HG02852 (cell line): Measurements from ENCODE around the gene RPL3.
"Not testable (repeated sequence)": the region's sequence is repeated elsewhere in the genome, so short reads cannot be mapped to it uniquely, and the experiment has no call there.

Experiments used
- ATAC-seq: cut with Tn5 transposase; IDR thresholded peaks from one replicate; pipeline ENCODE4 v1.9.1; 2021; ENCODE audit warnings: mild to moderate bottlenecking, moderate library complexity; ENCODE audit not compliant: unreplicated experiment

Gene RPL3

GRCh38 chr22:39319284-39320022 is at the start of gene RPL3:
Gene RPL3 (minus strand): TSS chr22:39319623. CDS start chr22:39319597, 26 bp downstream.
- peak; percentile 72 for ATAC-seq

GRCh38 chr22:39369186-39369585 is 49.8 kb upstream of the RPL3 start:
- no peak for ATAC-seq

GRCh38 chr22:39368461-39368911 is 49.1 kb upstream of the RPL3 start:
- no peak for ATAC-seq

DNA sequence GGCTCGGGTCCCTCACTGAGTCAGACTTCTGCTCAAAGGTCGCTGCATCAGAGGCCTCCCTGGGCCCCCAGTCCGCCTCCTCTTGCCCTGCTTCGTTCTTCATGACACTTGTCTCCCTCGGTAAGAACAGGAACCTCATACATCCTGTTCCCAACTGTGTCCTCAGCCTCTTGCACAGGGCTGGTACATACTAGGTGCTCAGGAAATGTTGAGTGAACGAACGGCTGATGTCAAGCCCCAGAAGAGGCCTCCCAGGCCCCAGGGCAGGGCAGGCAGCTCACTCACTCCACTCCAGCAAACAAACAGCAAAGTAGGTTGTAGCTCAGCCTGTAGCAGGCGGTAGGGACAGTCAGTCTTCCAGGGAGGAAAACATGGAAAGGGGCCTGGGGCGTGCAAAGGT is 47.6 kb upstream of the RPL3 start:
- ATAC-seq = no peak

DNA sequence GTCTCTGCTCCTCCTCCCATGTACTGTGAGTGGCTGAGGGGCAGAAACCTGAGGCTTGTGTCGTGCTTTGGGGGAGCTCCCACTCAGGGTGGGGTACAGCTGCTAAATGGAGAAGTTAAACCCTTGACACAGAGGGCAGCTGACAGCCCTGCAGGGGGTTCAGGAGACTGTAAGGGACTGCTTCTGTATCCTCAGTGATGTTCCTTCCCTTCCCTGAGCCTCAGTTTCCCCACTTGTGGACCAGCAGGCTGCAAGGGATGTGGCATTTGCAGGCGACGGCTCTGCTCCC is 46.0 kb upstream of the RPL3 start:
- ATAC-seq = no peak

DNA sequence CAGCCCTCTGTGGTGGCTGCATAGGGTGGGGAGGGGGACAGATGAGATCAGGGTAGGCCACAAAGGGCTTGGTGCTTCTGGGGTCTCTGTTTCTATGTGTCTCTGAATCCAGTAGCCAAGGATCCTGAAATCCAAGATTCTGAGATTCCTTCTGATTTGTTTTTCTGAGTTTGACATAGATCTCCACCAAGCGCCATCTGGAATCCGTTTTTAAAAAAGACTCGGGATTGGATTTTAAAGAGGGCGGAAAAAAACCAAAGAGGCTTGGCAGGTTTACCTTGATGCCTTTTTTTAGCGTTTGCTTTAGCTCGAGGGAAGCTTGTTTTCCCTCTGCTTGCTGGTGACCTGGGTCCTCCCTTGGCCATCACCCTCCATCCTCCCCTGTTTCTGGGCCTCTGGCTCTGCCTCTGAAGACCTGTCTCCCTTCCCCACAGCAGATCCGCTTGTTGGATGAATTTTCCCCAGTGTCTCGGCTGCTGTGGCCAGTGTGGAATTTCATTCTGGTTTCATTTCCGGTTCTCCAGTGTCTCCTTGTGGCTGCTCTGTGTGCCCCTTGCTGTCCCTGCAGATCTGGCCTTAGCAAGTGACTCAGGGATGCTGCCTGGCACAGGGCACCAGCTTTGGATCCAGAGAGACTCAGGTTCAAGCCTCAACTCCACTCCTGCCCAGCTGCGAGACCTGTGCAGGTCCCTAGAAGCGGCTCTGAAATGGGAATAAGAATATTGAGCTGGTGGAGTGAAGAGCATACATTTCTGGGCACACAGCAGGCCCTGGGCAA is 45.5 kb upstream of the RPL3 start:
- no peak for ATAC-seq

DNA sequence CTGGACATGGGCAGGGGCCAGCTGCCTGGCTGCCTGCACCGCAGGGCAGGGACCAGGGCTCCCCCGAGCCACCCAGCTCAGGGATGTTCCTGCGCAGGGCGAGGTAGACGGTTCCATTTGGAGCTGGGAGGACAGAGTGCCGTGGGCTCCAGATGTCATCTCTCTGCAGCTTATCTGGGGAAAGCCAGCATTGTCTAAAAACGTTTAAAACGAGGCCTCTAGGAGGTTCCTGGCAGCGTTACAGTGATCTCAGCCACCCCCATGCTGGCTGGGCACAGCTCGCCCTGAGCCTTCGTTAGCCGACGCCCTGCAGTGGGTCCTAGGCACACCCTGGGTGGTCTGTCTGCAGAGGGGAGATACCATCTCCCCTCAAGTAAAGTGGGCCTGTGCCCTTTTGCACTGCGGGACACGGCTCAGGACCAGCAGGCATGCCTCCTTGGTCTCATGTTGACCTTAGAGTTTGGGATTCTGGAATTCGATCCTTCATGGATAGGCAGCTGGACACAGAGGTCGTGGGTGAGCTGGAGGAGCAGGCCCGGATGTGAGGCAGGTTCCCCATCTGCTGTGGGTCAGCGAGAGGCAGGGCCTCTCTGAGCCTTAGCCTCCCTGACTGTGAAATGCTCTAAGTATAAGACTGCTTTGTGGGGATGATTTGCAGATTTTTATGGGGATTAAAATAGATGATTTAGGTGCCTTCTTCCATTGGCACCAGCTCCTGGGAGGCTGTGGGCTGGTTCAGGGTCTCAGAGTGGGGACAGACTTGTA is 44.5 kb upstream of the RPL3 start:
- no peak for ATAC-seq

DNA sequence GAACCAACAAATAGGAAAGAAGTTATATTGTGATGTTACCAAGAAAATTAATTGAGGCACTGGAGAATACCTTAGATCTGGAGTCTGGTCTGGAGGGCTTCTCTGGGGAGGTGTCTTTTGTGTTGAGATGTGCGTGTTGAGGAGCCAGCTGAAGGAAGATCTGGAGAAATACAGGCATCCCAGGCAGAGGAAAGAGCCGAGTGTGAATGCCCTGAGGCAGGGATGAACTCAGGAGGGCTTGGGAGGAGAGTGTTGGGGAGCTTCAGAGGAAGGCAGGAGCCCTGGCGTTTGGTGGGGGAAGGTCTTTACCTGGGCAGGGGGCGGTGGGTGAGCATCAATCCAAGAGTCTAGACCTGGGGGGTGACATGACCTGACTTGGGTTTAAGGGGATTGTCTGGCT is 43.5 kb upstream of the RPL3 start:
- ATAC-seq = no peak

GRCh38 chr22:39362271-39362670 is 42.8 kb upstream of the RPL3 start:
- ATAC-seq = no peak

- no peak for ATAC-seq
Observed at GRCh38 chr22:39361496-39361895, 42.1 kb upstream of the RPL3 start.

GRCh38 chr22:39360674-39361413 is 41.4 kb upstream of the RPL3 start:
- no peak for ATAC-seq

DNA sequence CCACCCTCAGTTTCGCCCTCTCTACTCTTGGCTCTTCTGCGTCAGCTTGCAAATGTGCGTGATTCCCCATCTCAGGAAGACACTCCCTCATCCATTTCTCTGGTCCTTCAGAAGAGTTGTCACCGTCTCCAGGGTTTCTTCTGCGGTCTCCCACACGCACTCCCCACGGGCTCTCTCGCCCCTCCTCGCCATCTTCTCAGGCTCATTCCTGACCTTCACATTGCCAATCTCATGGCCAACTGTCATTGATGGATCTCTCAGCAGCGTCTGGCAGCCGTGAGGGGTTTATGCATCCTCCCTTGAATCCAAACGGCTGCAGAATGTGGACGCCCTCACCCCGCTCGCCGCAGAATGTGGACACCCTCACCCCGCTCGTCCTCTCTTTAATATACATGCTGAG is 40.8 kb upstream of the RPL3 start:
- no peak for ATAC-seq

- no peak for ATAC-seq
Observed at GRCh38 chr22:39359659-39360195, 40.3 kb upstream of the RPL3 start.

DNA sequence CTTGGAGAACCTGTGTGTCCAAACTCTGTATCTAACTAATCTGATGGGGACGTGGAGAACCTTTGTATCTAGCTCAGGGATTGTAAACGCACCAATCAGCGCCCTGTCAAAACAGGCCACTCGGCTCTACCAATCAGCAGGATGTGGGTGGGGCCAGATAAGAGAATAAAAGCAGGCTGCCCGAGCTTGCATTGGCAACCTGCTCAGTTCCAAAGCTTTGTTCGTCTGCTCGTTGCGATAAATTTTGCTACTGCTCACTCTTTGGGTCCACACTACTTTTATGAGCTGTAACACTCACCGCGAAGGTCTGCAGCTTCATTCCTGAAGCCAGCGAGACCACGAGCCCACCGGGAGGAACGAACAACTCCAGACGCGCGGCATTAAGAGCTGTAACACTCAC is 38.8 kb upstream of the RPL3 start:
- ATAC-seq = not testable (repeated sequence)

GRCh38 chr22:39357110-39358108 is 38.0 kb upstream of the RPL3 start:
- ATAC-seq = not testable (repeated sequence)

DNA sequence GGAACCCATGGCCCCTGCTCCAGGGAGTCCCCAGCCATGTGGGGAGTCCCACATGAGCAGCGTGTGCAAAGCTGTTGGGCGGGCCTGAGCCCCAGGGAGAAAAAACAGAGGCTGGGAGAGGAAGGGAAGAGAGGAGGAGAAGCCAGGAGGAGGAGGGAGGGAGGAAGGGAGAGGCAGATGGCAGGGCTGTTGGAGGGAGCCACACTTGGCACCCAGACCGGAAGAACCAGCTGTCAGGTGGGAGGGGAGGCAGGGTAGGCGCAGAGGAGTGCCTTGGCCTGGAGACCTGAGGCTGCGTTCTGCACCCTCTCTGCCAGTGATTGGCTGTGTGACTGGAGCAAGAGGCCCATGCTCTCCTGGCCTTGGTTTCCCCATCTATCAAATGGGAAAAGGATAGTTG is 37.0 kb upstream of the RPL3 start:
- ATAC-seq = no peak

DNA sequence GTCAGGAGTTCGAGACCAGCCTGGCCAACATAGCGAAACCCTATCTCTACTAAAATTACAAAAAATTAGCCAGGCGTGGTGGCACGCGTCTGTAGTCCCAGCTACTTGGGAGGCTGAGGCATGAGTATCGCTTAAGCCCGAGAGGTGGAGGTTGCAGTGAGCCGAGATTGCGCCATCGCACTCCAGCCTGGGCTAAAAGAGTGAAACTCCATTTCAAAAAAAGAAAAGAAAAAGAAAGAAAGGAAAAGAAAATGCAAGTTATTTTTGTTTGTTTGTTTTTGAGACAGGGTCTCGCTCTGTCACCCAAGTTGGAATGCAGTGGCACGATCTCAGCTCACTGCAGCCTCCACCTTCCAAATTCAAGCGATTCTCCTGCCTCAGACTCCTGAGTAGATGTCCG is 36.4 kb upstream of the RPL3 start:
- not testable (repeated sequence) for ATAC-seq

DNA sequence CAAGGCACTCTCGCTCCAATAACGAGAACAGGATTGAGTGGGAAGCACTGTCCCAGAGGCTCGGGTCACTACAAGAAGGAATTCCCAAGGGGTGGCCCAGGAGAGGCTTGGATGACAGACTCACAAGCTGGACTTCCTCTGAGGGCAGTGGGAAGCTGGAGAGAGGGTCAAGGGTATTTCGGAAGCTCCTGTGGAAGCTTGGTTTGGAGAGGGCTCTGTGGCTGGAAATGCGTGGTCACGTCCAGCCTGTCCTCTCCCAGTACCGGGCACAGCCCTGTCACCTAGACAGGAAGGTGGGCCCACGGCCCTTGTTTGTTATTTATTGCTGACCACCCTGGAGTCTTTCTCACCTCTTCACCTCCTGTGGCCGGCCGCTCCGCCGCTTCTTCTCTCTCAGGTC is 35.7 kb upstream of the RPL3 start:
- no peak for ATAC-seq

DNA sequence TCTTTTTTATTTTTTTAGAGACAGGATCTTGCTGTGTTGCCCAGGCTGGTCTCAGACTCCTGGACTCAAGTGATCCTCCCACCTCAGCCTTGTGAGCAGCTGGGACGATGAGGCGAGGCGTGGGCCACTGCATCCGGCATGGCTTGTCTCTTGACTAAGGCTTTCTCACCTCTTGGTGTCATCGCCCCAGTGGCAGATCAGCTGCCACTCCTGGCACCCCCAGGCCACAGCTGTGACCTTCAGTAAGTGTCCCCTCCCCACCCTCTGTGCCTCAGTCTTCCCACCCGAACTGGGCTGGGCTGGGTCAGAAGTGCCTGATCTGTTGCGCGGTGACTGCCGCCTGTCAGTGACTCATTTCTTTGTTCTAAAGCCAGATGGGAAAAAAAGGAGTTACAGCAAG is 33.9 kb upstream of the RPL3 start:
- ATAC-seq = no peak
